PC-3 (cell line): Measurements from ENCODE around the gene CCDC122. TPM values are rescaled to one million over a fixed set of nuclear protein-coding genes. Genes with fewer than 3 reads are reported as not detected.

ENCODE experiments used
- ATAC-seq: fragments of 200-7000 bp; cut with Tn5 transposase; 2 replicates; pipeline ENCODE4 v1.9.1; 2020; ENCODE audit warnings: mild to moderate bottlenecking, moderate library complexity
- BruUV-seq: library from RNA; stranded (reverse); fragments of 400-500 nt; replicated peaks from 2 replicates; lab custom pipeline; 2021; lab: Mats Ljungman, UMichigan
- CTCF ChIA-PET: fragments of 300-600 bp; sonication (Branson Sonifier 250); formaldehyde crosslinking; loops from one replicate; lab custom pipeline; 2022; ENCODE audit warnings: antibody characterized with exemption; lab: Charles Lee
- POLR2A ChIA-PET: fragments of 300-600 bp; sonication (Branson Sonifier 250); formaldehyde crosslinking; loops from one replicate; lab custom pipeline; 2022; ENCODE audit warnings: antibody characterized with exemption; ENCODE audit not compliant: unreplicated experiment; lab: Charles Lee
- DNase-seq: peaks from one replicate; pipeline ENCODE4 v3.0.0-alpha.2; 2015
- H2AFZ ChIP-seq: fragments of 300-600 bp; sonication (generic); 2 replicates; pipeline ENCODE4 v1.6.0; 2016; ENCODE audit warnings: antibody characterized with exemption, low read length
- H3F3A ChIP-seq: fragments of 300-600 bp; sonication (generic); one replicate; pipeline ENCODE4 v1.6.0; 2017; ENCODE audit warnings: antibody characterized with exemption, low read length, control low read depth, mild to moderate bottlenecking; ENCODE audit not compliant: unreplicated experiment
- H3K27ac ChIP-seq: fragments of 300-600 bp; sonication (generic); 2 replicates; pipeline ENCODE4 v1.5.1; 2016; ENCODE audit warnings: mild to moderate bottlenecking, low read length
- H3K27me3 ChIP-seq: fragments of 300-600 bp; sonication (generic); 2 replicates; pipeline ENCODE4 v1.6.1; 2016; ENCODE audit warnings: low read length, mixed read lengths
- H3K36me3 ChIP-seq: fragments of 300-600 bp; sonication (generic); 2 replicates; pipeline ENCODE4 v1.6.1; 2016; ENCODE audit warnings: low read depth, mixed run types, low read length, mixed read lengths
- H3K4me1 ChIP-seq: fragments of 300-600 bp; sonication (generic); 2 replicates; pipeline ENCODE4 v1.5.1; 2016; ENCODE audit warnings: low read length; ENCODE audit not compliant: insufficient read depth
- H3K4me2 ChIP-seq: fragments of 300-600 bp; sonication (generic); 2 replicates; pipeline ENCODE4 v1.6.0; 2016; ENCODE audit warnings: low read length
- H3K4me3 ChIP-seq: fragments of 300-600 bp; sonication (generic); 2 replicates; pipeline ENCODE4 v1.5.1; 2016; ENCODE audit warnings: mild to moderate bottlenecking, low read length, mixed read lengths
- H3K79me2 ChIP-seq: fragments of 300-600 bp; sonication (generic); 2 replicates; pipeline ENCODE4 v1.6.1; 2017; ENCODE audit warnings: low read length, mixed read lengths
- H3K9ac ChIP-seq: fragments of 300-600 bp; sonication (generic); 2 replicates; pipeline ENCODE4 v1.6.0; 2016; ENCODE audit warnings: mild to moderate bottlenecking, low read length
- H3K9me2 ChIP-seq: fragments of 300-600 bp; sonication (generic); replicated peaks from 2 replicates; pipeline ENCODE4 v1.6.1; 2016; ENCODE audit warnings: mixed run types, low read length, mixed read lengths
- H3K9me3 ChIP-seq: fragments of 300-600 bp; sonication (generic); 2 replicates; pipeline ENCODE4 v1.6.1; 2016; ENCODE audit warnings: low read length, mixed read lengths
- H4K20me1 ChIP-seq: fragments of 300-600 bp; sonication (generic); 2 replicates; pipeline ENCODE4 v1.6.1; 2016; ENCODE audit warnings: low read length, mixed read lengths
- CTCF ChIP-seq: fragments of 300-600 bp; sonication (generic); conservative IDR thresholded peaks from 2 replicates; pipeline ENCODE4 v1.5.1; 2017; ENCODE audit warnings: antibody characterized with exemption, low read depth, mild to moderate bottlenecking, low read length
- EZH2 ChIP-seq: fragments of 300-600 bp; sonication (generic); IDR thresholded peaks from one replicate; pipeline ENCODE4 v1.6.1; 2017; ENCODE audit warnings: antibody characterized with exemption, mild to moderate bottlenecking, low read length; ENCODE audit not compliant: unreplicated experiment
- EZH2phosphoT487 ChIP-seq: fragments of 300-600 bp; sonication (generic); IDR thresholded peaks from 2 replicates; pipeline ENCODE4 v1.6.1; 2018; ENCODE audit warnings: mild to moderate bottlenecking, antibody characterized with exemption, low read length, borderline replicate concordance
- intact Hi-C: fragments of 100-400 bp; cut with micrococcal nuclease; formaldehyde crosslinking; loops from 2 replicates; pipeline ENCODE4 v1.9.0; 2023
- total RNA-seq: library from RNA; depleted of rRNA; stranded (reverse); fragments of >200 nt; gene quantifications from 2 replicates; pipeline ENCODE4 v1.2.3, GENCODE V29; 2014

CCDC122 gene
- total RNA-seq, 1 experiment from 2014 or later = 4.6 TPM

- Histone ChIP-seq H3K27me3 (no peaks in the 10 kb centered on the region), H2AFZ (no peak overlapping the region), H3K9me2 (no peaks in the 10 kb centered on the region), H4K20me1 (no peaks in the 10 kb centered on the region), H3K9me3 (no peaks in the 10 kb centered on the region), H3K36me3 (no peaks in the 10 kb centered on the region), H3K27ac (0 out of 2 replicates have a peak overlapping the region, but pooled peaks have one; percentile 32), H3K4me2 (0 out of 2 replicates have a peak overlapping the region, but pooled peaks have one; percentile 28), H3K9ac (no peak overlapping the region), H3K4me3 (no peak overlapping the region), H3K79me2 (no peaks in the 10 kb centered on the region), H3K4me1 (peaks cover 26% of the 10 kb centered on the region), H3F3A (no peaks in the 10 kb centered on the region)
- peak; percentile 21 for DNase-seq
- intact Hi-C loops = loop anchor here (2.0 to 10.0 kb wide), 4 partner anchors 73 to 1145 kb away; partner anchors contain the start of genes CCDC122 and LACC1
- no peak for ATAC-seq
- TF ChIP-seq CTCF = no peak
- no peak for TF ChIP-seq EZH2phosphoT487
- TF ChIP-seq EZH2 = no peak
- CTCF ChIA-PET = interaction anchor here (0.8 to 1.3 kb wide), 2 partner anchors 22 to 536 kb away, joined by 3 read pairs; no protein-coding TSS in a partner anchor
- POLR2A ChIA-PET = no interaction called here
- BruUV-seq = no TSS peak
Observed at GRCh38 chr13:43805681-43806128, 73.8 kb downstream of the CCDC122 start.

GRCh38 chr13:43805071-43805468 lies 74.5 kb downstream of the CCDC122 start:
- DNase-seq = peak; percentile 95
- BruUV-seq = no TSS peak

More at GRCh38 chr13:43805071-43805468, 74.5 kb downstream of the CCDC122 start:
- Histone ChIP-seq H3K4me2 (peak overlapping the region; percentile 95), H3K4me3 (peak overlapping the region; percentile 63), H3K9me2 (no peaks in the 10 kb centered on the region), H3K27me3 (no peaks in the 10 kb centered on the region), H2AFZ (peak overlapping the region; percentile 49; the same call in 1 of the 2 replicates), H3K9me3 (no peaks in the 10 kb centered on the region), H4K20me1 (no peaks in the 10 kb centered on the region), H3F3A (no peaks in the 10 kb centered on the region), H3K27ac (peak overlapping the region; percentile 95), H3K9ac (peak overlapping the region; percentile 68), H3K79me2 (no peaks in the 10 kb centered on the region), H3K36me3 (no peaks in the 10 kb centered on the region), H3K4me1 (peaks cover 26% of the 10 kb centered on the region)
- intact Hi-C loops = loop anchor here (2.0 to 10.0 kb wide), 4 partner anchors 74 to 1144 kb away; partner anchors contain the start of genes CCDC122 and LACC1
- peak; percentile 99 for ATAC-seq
- CTCF ChIA-PET = interaction anchor here (0.6 to 1.3 kb wide), 8 partner anchors 9 to 720 kb away, joined by 3 to 5 read pairs (median 3); no protein-coding TSS in a partner anchor
- TF ChIP-seq CTCF (no peak), EZH2 (no peak), EZH2phosphoT487 (no peak)
- POLR2A ChIA-PET = no interaction called here
